Measurements from ENCODE around the gene OAS2. TPM values are rescaled to one million over a fixed set of nuclear protein-coding genes. Genes with fewer than 3 reads are reported as not detected.

The OAS2 gene
- total RNA-seq, 1 donor from 2014 or later: 96.4 TPM

GRCh38 chr12:112995008-112995407 is 16.7 kb downstream of the OAS2 start:
- no peaks in the 10 kb centered on the region for H3K4me1 ChIP-seq
- no peak overlapping the region for H3K27ac ChIP-seq
- peaks cover 54% of the 10 kb centered on the region for H3K36me3 ChIP-seq
- no peaks in the 10 kb centered on the region for H3K27me3 ChIP-seq (ENCODE audit: low read depth)
- intact Hi-C loops (cut with DNase I): no loop called here
- no peaks in the 10 kb centered on the region for H3K9me3 ChIP-seq
- DNase-seq (no peak), ATAC-seq (no peak)
- no peak overlapping the region for H3K4me3 ChIP-seq
- TF ChIP-seq CTCF (IDR thresholded peaks at IDR 0.05): no peak

GRCh38 chr12:112996501-112996900 is 18.2 kb downstream of the OAS2 start:
- no peaks in the 10 kb centered on the region for H3K9me3 ChIP-seq
- intact Hi-C loops (cut with DNase I): no loop called here
- H3K27ac ChIP-seq: no peak overlapping the region
- no peaks in the 10 kb centered on the region for H3K27me3 ChIP-seq (ENCODE audit: low read depth)
- DNase-seq (no peak), ATAC-seq (no peak)
- peaks cover 60% of the 10 kb centered on the region for H3K36me3 ChIP-seq
- TF ChIP-seq CTCF (IDR thresholded peaks at IDR 0.05): no peak
- no peaks in the 10 kb centered on the region for H3K4me1 ChIP-seq
- H3K4me3 ChIP-seq: no peak overlapping the region

- intact Hi-C loops (cut with DNase I): no loop called here
- TF ChIP-seq CTCF (IDR thresholded peaks at IDR 0.05): no peak
- H3K27me3 ChIP-seq (ENCODE audit: low read depth): no peaks in the 10 kb centered on the region
- H3K9me3 ChIP-seq: no peaks in the 10 kb centered on the region
- H3K4me1 ChIP-seq: no peaks in the 10 kb centered on the region
- no peak for DNase-seq
- H3K4me3 ChIP-seq: no peak overlapping the region
- H3K36me3 ChIP-seq: peaks cover 70% of the 10 kb centered on the region
- no peak for ATAC-seq
- no peak overlapping the region for H3K27ac ChIP-seq
Measured at GRCh38 chr12:112997506-112997905, 19.2 kb downstream of the OAS2 start.

- no peak for DNase-seq
- Histone ChIP-seq H3K9me3 (no peaks in the 10 kb centered on the region), H3K4me1 (no peaks in the 10 kb centered on the region), H3K4me3 (no peak overlapping the region), H3K27me3 (ENCODE audit: low read depth) (no peaks in the 10 kb centered on the region), H3K27ac (no peak overlapping the region), H3K36me3 (peaks cover 85% of the 10 kb centered on the region)
- intact Hi-C loops (cut with DNase I): no loop called here
- ATAC-seq: no peak
- TF ChIP-seq CTCF (IDR thresholded peaks at IDR 0.05): no peak
Measured at GRCh38 chr12:112998987-112999767, 20.9 kb downstream of the OAS2 start.

- Histone ChIP-seq H3K36me3 (peaks cover 93% of the 10 kb centered on the region), H3K27me3 (ENCODE audit: low read depth) (no peaks in the 10 kb centered on the region)
Measured at GRCh38 chr12:113000433-113000832, 22.1 kb downstream of the OAS2 start.

More at GRCh38 chr12:113000433-113000832, 22.1 kb downstream of the OAS2 start:
- Histone ChIP-seq H3K4me1 (no peaks in the 10 kb centered on the region), H3K9me3 (no peaks in the 10 kb centered on the region), H3K27ac (no peak overlapping the region), H3K4me3 (no peak overlapping the region)
- intact Hi-C loops (cut with DNase I): no loop called here
- TF ChIP-seq CTCF (IDR thresholded peaks at IDR 0.05): no peak
- no peak for DNase-seq
- ATAC-seq: no peak
